Upper lobe of left lung (tissue), 4 donors: ENCODE measurements around the gene HES7.
A peak's percentile ranks its signal among the peaks of the same experiment; 100 is the strongest.

ENCODE experiments used
- EP300 ChIP-seq, 4 donors: sonication (generic); formaldehyde crosslinking; IDR thresholded peaks; one replicate each; pipeline ENCODE4 v1.5.1; 2017; ENCODE audit warnings: antibody characterized with exemption in 4 of 4, control low read depth in 2 of 4
- POLR2A ChIP-seq, 4 donors: fragments of 450-650 bp; IDR thresholded peaks; one replicate each; pipeline ENCODE4 v1.5.1; 2016 to 2017; ENCODE audit warnings: antibody characterized with exemption in 4 of 4, mild to moderate bottlenecking in 2 of 4
- POLR2AphosphoS5 ChIP-seq, 2 donors: sonication (generic); formaldehyde crosslinking; IDR thresholded peaks; one replicate each; pipeline ENCODE4 v1.5.1; 2017; ENCODE audit warnings: antibody characterized with exemption in 2 of 2
- TF ChIP-seq, protein P1 (sequence below), 6 experiments: fragments of 450-650 bp in 4 of 6; fragments of 200-600 bp in 2 of 6; sonication (generic) in 2 of 6; IDR thresholded peaks; one replicate each; pipeline ENCODE4 v1.5.1; 2016 to 2019; ENCODE audit warnings: antibody characterized with exemption in 6 of 6

DNA sequence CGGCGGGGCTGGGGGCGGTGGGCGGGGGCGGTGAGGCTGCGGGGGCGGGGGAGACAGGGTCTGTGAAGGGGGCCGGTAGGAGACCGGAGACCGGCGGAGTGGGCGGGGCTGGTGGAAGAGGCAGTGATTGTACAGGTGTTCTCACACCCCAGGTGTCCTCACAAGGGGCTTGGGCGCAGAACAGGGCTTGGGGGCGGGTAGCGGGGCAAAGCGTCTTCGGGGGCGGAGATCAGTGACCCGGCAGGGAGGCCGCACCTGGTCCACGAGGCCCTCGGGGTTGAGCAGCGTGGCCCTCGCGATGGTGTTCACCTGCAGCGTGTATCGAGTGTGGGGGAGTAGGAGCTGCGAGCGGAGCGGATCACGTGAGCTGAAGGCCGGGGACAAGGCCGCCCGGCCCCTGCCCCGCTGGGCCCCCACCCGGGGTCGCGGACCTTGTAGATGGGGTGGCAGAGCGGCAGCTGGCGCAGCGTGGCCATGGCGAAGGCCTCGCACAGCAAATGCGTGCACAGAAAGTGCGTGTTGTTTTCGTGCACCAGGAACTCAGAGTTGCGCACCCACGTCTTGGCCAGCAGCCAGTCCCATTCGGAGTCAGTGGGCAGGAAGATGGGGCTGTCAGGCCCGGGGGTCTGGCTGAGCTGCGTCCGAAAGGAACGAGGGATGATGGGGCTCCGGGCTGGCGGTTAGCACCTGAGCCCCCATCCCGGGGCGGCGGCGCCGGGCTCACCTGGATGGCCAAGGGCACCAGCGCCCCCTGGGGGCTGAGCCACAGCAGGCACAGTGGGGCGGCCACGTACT lies 14.0 kb downstream of the HES7 start:
- TF ChIP-seq, protein P1, sequence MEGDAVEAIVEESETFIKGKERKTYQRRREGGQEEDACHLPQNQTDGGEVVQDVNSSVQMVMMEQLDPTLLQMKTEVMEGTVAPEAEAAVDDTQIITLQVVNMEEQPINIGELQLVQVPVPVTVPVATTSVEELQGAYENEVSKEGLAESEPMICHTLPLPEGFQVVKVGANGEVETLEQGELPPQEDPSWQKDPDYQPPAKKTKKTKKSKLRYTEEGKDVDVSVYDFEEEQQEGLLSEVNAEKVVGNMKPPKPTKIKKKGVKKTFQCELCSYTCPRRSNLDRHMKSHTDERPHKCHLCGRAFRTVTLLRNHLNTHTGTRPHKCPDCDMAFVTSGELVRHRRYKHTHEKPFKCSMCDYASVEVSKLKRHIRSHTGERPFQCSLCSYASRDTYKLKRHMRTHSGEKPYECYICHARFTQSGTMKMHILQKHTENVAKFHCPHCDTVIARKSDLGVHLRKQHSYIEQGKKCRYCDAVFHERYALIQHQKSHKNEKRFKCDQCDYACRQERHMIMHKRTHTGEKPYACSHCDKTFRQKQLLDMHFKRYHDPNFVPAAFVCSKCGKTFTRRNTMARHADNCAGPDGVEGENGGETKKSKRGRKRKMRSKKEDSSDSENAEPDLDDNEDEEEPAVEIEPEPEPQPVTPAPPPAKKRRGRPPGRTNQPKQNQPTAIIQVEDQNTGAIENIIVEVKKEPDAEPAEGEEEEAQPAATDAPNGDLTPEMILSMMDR (IDR thresholded peaks at IDR 0.05) = peak; percentile 71 to 94 (median 91)
- TF ChIP-seq POLR2AphosphoS5 (IDR thresholded peaks at IDR 0.05) = no peak
- TF ChIP-seq POLR2A (IDR thresholded peaks at IDR 0.05) = no peak
- TF ChIP-seq EP300 (IDR thresholded peaks at IDR 0.05) = no peak
